ENCODE data around the gene INPP4B.

The INPP4B gene

GRCh38 chr4:142331132-142331531 is 515.0 kb downstream of the INPP4B start:
- no peak overlapping the region for H3K4me3 ChIP-seq (ENCODE audit: low read length)
- WGBS (ENCODE audit: extremely low coverage, insufficient coverage, low lambda C conversion rate): no CpG with 5 or more reads among the region's 4 CpGs
- DNase-seq: no peak

GRCh38 chr4:142330311-142330710 is 515.8 kb downstream of the INPP4B start:
- Histone ChIP-seq H2BK120ac (ENCODE audit: low read depth, low read length) (no peak overlapping the region), H3K36me3 (ENCODE audit: control insufficient read depth, insufficient read depth, low read length) (no peaks in the 10 kb centered on the region), H3K4me1 (ENCODE audit: control insufficient read depth, low read depth, low read length) (no peaks in the 10 kb centered on the region), H3K9ac (ENCODE audit: low read length) (no peak overlapping the region), H4K8ac (ENCODE audit: low read depth, low read length) (no peak overlapping the region), H2AK5ac (ENCODE audit: low read length) (no peak overlapping the region), H2BK15ac (replicated peaks; ENCODE audit: low read depth) (no peak overlapping the region), H3K27me3 (ENCODE audit: insufficient read depth, low read length, poor library complexity) (no peaks in the 10 kb centered on the region), H3K56ac (ENCODE audit: low read length) (no peak overlapping the region), H3K18ac (ENCODE audit: low read length) (no peak overlapping the region), H3K79me1 (ENCODE audit: low read length) (no peaks in the 10 kb centered on the region), H3K4ac (ENCODE audit: low read depth, low read length) (no peak overlapping the region), H3K27ac (ENCODE audit: low read depth, low read length) (no peak overlapping the region), H3K23ac (ENCODE audit: low read length) (no peak overlapping the region), H3K79me2 (ENCODE audit: control insufficient read depth, insufficient read depth, low read length) (no peaks in the 10 kb centered on the region), H2BK5ac (ENCODE audit: low read length) (no peak overlapping the region), H3K4me3 (ENCODE audit: low read length) (no peak overlapping the region), H3K4me2 (ENCODE audit: low read length) (no peak overlapping the region), H4K5ac (ENCODE audit: low read length) (no peak overlapping the region)
- DNase-seq: no peak
- WGBS (ENCODE audit: extremely low coverage, insufficient coverage, low lambda C conversion rate): no CpG with 5 or more reads among the region's 5 CpGs

More at GRCh38 chr4:142331132-142331531, 515.0 kb downstream of the INPP4B start:
- no peaks in the 10 kb centered on the region for H3K4me1 ChIP-seq (ENCODE audit: control insufficient read depth, low read depth, low read length)
- H3K4ac ChIP-seq (ENCODE audit: low read depth, low read length): no peak overlapping the region
- H3K36me3 ChIP-seq (ENCODE audit: control insufficient read depth, insufficient read depth, low read length): no peaks in the 10 kb centered on the region
- no peak overlapping the region for H3K9ac ChIP-seq (ENCODE audit: low read length)
- H3K56ac ChIP-seq (ENCODE audit: low read length): no peak overlapping the region
- no peak overlapping the region for H3K18ac ChIP-seq (ENCODE audit: low read length)
- no peak overlapping the region for H2BK15ac ChIP-seq (replicated peaks; ENCODE audit: low read depth)
- H2BK120ac ChIP-seq (ENCODE audit: low read depth, low read length): no peak overlapping the region
- H3K79me2 ChIP-seq (ENCODE audit: control insufficient read depth, insufficient read depth, low read length): no peaks in the 10 kb centered on the region
- H2AK5ac ChIP-seq (ENCODE audit: low read length): no peak overlapping the region
- no peak overlapping the region for H3K27ac ChIP-seq (ENCODE audit: low read depth, low read length)
- H3K27me3 ChIP-seq (ENCODE audit: insufficient read depth, low read length, poor library complexity): no peaks in the 10 kb centered on the region
- no peak overlapping the region for H3K23ac ChIP-seq (ENCODE audit: low read length)
- H4K8ac ChIP-seq (ENCODE audit: low read depth, low read length): no peak overlapping the region
- no peaks in the 10 kb centered on the region for H3K79me1 ChIP-seq (ENCODE audit: low read length)
- no peak overlapping the region for H4K5ac ChIP-seq (ENCODE audit: low read length)
- no peak overlapping the region for H2BK5ac ChIP-seq (ENCODE audit: low read length)
- H3K4me2 ChIP-seq (ENCODE audit: low read length): no peak overlapping the region

- H3K23ac ChIP-seq (ENCODE audit: low read length): no peak overlapping the region
- H3K56ac ChIP-seq (ENCODE audit: low read length): no peak overlapping the region
- no peak overlapping the region for H3K27ac ChIP-seq (ENCODE audit: low read depth, low read length)
- H3K79me1 ChIP-seq (ENCODE audit: low read length): no peaks in the 10 kb centered on the region
- H2BK15ac ChIP-seq (replicated peaks; ENCODE audit: low read depth): no peak overlapping the region
- H4K8ac ChIP-seq (ENCODE audit: low read depth, low read length): no peak overlapping the region
- H3K4me2 ChIP-seq (ENCODE audit: low read length): no peak overlapping the region
- H4K5ac ChIP-seq (ENCODE audit: low read length): no peak overlapping the region
- H3K27me3 ChIP-seq (ENCODE audit: insufficient read depth, low read length, poor library complexity): no peaks in the 10 kb centered on the region
- no peak overlapping the region for H2AK5ac ChIP-seq (ENCODE audit: low read length)
- H2BK5ac ChIP-seq (ENCODE audit: low read length): no peak overlapping the region
- H3K18ac ChIP-seq (ENCODE audit: low read length): no peak overlapping the region
- no CpG with 5 or more reads among the region's 1 CpG for WGBS (ENCODE audit: extremely low coverage, insufficient coverage, low lambda C conversion rate)
- no peaks in the 10 kb centered on the region for H3K79me2 ChIP-seq (ENCODE audit: control insufficient read depth, insufficient read depth, low read length)
- DNase-seq: no peak
- H2BK120ac ChIP-seq (ENCODE audit: low read depth, low read length): no peak overlapping the region
- H3K4me3 ChIP-seq (ENCODE audit: low read length): no peak overlapping the region
- H3K4me1 ChIP-seq (ENCODE audit: control insufficient read depth, low read depth, low read length): no peaks in the 10 kb centered on the region
- H3K9ac ChIP-seq (ENCODE audit: low read length): no peak overlapping the region
- H3K4ac ChIP-seq (ENCODE audit: low read depth, low read length): no peak overlapping the region
- no peaks in the 10 kb centered on the region for H3K36me3 ChIP-seq (ENCODE audit: control insufficient read depth, insufficient read depth, low read length)
Measured at GRCh38 chr4:142329313-142329712, 516.8 kb downstream of the INPP4B start.

GRCh38 chr4:142326181-142326580 is 519.9 kb downstream of the INPP4B start:
- Histone ChIP-seq H3K79me1 (ENCODE audit: low read length) (no peaks in the 10 kb centered on the region), H4K5ac (ENCODE audit: low read length) (no peak overlapping the region), H3K9ac (ENCODE audit: low read length) (no peak overlapping the region), H4K8ac (ENCODE audit: low read depth, low read length) (no peak overlapping the region), H2BK15ac (replicated peaks; ENCODE audit: low read depth) (no peak overlapping the region), H3K4me2 (ENCODE audit: low read length) (no peak overlapping the region), H3K23ac (ENCODE audit: low read length) (no peak overlapping the region), H2BK120ac (ENCODE audit: low read depth, low read length) (no peak overlapping the region), H3K4ac (ENCODE audit: low read depth, low read length) (no peak overlapping the region), H3K79me2 (ENCODE audit: control insufficient read depth, insufficient read depth, low read length) (no peaks in the 10 kb centered on the region), H3K27ac (ENCODE audit: low read depth, low read length) (no peak overlapping the region), H3K56ac (ENCODE audit: low read length) (no peak overlapping the region), H3K36me3 (ENCODE audit: control insufficient read depth, insufficient read depth, low read length) (no peaks in the 10 kb centered on the region), H2AK5ac (ENCODE audit: low read length) (no peak overlapping the region), H3K27me3 (ENCODE audit: insufficient read depth, low read length, poor library complexity) (no peaks in the 10 kb centered on the region), H2BK5ac (ENCODE audit: low read length) (no peak overlapping the region), H3K4me1 (ENCODE audit: control insufficient read depth, low read depth, low read length) (no peaks in the 10 kb centered on the region), H3K4me3 (ENCODE audit: low read length) (no peak overlapping the region), H3K18ac (ENCODE audit: low read length) (no peak overlapping the region)
- WGBS (ENCODE audit: extremely low coverage, insufficient coverage, low lambda C conversion rate): no CpG with 5 or more reads among the region's 4 CpGs
- no peak for DNase-seq

GRCh38 chr4:142324572-142324971 is 521.5 kb downstream of the INPP4B start:
- no CpG with 5 or more reads among the region's 1 CpG for WGBS (ENCODE audit: extremely low coverage, insufficient coverage, low lambda C conversion rate)
- H2BK15ac ChIP-seq (replicated peaks; ENCODE audit: low read depth): no peak overlapping the region

GRCh38 chr4:142322996-142323395 is 523.1 kb downstream of the INPP4B start:
- H3K27ac ChIP-seq (ENCODE audit: low read depth, low read length): no peak overlapping the region

More at GRCh38 chr4:142324572-142324971, 521.5 kb downstream of the INPP4B start:
- Histone ChIP-seq H3K79me2 (ENCODE audit: control insufficient read depth, insufficient read depth, low read length) (no peaks in the 10 kb centered on the region), H3K56ac (ENCODE audit: low read length) (no peak overlapping the region), H3K18ac (ENCODE audit: low read length) (no peak overlapping the region), H2BK5ac (ENCODE audit: low read length) (no peak overlapping the region), H3K79me1 (ENCODE audit: low read length) (no peaks in the 10 kb centered on the region), H3K4me1 (ENCODE audit: control insufficient read depth, low read depth, low read length) (no peaks in the 10 kb centered on the region), H4K5ac (ENCODE audit: low read length) (no peak overlapping the region), H3K9ac (ENCODE audit: low read length) (no peak overlapping the region), H3K23ac (ENCODE audit: low read length) (no peak overlapping the region), H3K4me2 (ENCODE audit: low read length) (no peak overlapping the region), H4K8ac (ENCODE audit: low read depth, low read length) (no peak overlapping the region), H3K4me3 (ENCODE audit: low read length) (no peak overlapping the region), H3K36me3 (ENCODE audit: control insufficient read depth, insufficient read depth, low read length) (no peaks in the 10 kb centered on the region), H2BK120ac (ENCODE audit: low read depth, low read length) (no peak overlapping the region), H3K27me3 (ENCODE audit: insufficient read depth, low read length, poor library complexity) (no peaks in the 10 kb centered on the region), H2AK5ac (ENCODE audit: low read length) (no peak overlapping the region), H3K27ac (ENCODE audit: low read depth, low read length) (no peak overlapping the region), H3K4ac (ENCODE audit: low read depth, low read length) (no peak overlapping the region)
- DNase-seq: peak; percentile 14

More at GRCh38 chr4:142322996-142323395, 523.1 kb downstream of the INPP4B start:
- H3K36me3 ChIP-seq (ENCODE audit: control insufficient read depth, insufficient read depth, low read length): no peaks in the 10 kb centered on the region
- H3K4me1 ChIP-seq (ENCODE audit: control insufficient read depth, low read depth, low read length): no peaks in the 10 kb centered on the region
- H3K18ac ChIP-seq (ENCODE audit: low read length): no peak overlapping the region
- H2BK15ac ChIP-seq (replicated peaks; ENCODE audit: low read depth): no peak overlapping the region
- no peak overlapping the region for H2BK5ac ChIP-seq (ENCODE audit: low read length)
- H3K4me3 ChIP-seq (ENCODE audit: low read length): no peak overlapping the region
- no peak overlapping the region for H2BK120ac ChIP-seq (ENCODE audit: low read depth, low read length)
- no peak overlapping the region for H3K23ac ChIP-seq (ENCODE audit: low read length)
- no peak overlapping the region for H4K5ac ChIP-seq (ENCODE audit: low read length)
- no peaks in the 10 kb centered on the region for H3K79me1 ChIP-seq (ENCODE audit: low read length)
- H2AK5ac ChIP-seq (ENCODE audit: low read length): no peak overlapping the region
- WGBS (ENCODE audit: extremely low coverage, insufficient coverage, low lambda C conversion rate): no CpG with 5 or more reads among the region's 2 CpGs
- H3K56ac ChIP-seq (ENCODE audit: low read length): no peak overlapping the region
- no peak overlapping the region for H4K8ac ChIP-seq (ENCODE audit: low read depth, low read length)
- H3K4me2 ChIP-seq (ENCODE audit: low read length): no peak overlapping the region
- no peak for DNase-seq
- no peaks in the 10 kb centered on the region for H3K27me3 ChIP-seq (ENCODE audit: insufficient read depth, low read length, poor library complexity)
- H3K79me2 ChIP-seq (ENCODE audit: control insufficient read depth, insufficient read depth, low read length): no peaks in the 10 kb centered on the region
- H3K4ac ChIP-seq (ENCODE audit: low read depth, low read length): no peak overlapping the region
- no peak overlapping the region for H3K9ac ChIP-seq (ENCODE audit: low read length)
